Astrocyte (in vitro differentiated cells and primary cell): ENCODE results near the gene NCAPD3.

Experiments used
- EZH2 ChIP-seq: IDR thresholded peaks from 2 replicates; pipeline ENCODE4 v1.6.1; 2012; ENCODE audit warnings: mild to moderate bottlenecking, low read length, inconsistent platforms; ENCODE audit not compliant: insufficient read depth
- TF ChIP-seq, protein P1 (sequence below): IDR thresholded peaks from 2 replicates; pipeline ENCODE4 v1.5.1; 2011; ENCODE audit warnings: low read depth, mild to moderate bottlenecking, inconsistent platforms, low read length, moderate library complexity; ENCODE audit not compliant: insufficient read depth

GRCh38 chr11:134240592-134240991, 16.8 kb upstream of the NCAPD3 start:
- TF ChIP-seq, protein P1, sequence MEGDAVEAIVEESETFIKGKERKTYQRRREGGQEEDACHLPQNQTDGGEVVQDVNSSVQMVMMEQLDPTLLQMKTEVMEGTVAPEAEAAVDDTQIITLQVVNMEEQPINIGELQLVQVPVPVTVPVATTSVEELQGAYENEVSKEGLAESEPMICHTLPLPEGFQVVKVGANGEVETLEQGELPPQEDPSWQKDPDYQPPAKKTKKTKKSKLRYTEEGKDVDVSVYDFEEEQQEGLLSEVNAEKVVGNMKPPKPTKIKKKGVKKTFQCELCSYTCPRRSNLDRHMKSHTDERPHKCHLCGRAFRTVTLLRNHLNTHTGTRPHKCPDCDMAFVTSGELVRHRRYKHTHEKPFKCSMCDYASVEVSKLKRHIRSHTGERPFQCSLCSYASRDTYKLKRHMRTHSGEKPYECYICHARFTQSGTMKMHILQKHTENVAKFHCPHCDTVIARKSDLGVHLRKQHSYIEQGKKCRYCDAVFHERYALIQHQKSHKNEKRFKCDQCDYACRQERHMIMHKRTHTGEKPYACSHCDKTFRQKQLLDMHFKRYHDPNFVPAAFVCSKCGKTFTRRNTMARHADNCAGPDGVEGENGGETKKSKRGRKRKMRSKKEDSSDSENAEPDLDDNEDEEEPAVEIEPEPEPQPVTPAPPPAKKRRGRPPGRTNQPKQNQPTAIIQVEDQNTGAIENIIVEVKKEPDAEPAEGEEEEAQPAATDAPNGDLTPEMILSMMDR: no peak
- TF ChIP-seq EZH2: no peak
